Measurements from ENCODE around the gene RNU4-1.
A peak's percentile ranks its signal among the peaks of the same experiment; 100 is the strongest.
"Not testable (repeated sequence)": the region's sequence is repeated elsewhere in the genome, so short reads cannot be mapped to it uniquely, and the experiment has no call there.

Gene RNU4-1

GRCh38 chr12:120258323-120258896, 34.6 kb downstream of the RNU4-1 start:
- no peak for DNase-seq

DNA sequence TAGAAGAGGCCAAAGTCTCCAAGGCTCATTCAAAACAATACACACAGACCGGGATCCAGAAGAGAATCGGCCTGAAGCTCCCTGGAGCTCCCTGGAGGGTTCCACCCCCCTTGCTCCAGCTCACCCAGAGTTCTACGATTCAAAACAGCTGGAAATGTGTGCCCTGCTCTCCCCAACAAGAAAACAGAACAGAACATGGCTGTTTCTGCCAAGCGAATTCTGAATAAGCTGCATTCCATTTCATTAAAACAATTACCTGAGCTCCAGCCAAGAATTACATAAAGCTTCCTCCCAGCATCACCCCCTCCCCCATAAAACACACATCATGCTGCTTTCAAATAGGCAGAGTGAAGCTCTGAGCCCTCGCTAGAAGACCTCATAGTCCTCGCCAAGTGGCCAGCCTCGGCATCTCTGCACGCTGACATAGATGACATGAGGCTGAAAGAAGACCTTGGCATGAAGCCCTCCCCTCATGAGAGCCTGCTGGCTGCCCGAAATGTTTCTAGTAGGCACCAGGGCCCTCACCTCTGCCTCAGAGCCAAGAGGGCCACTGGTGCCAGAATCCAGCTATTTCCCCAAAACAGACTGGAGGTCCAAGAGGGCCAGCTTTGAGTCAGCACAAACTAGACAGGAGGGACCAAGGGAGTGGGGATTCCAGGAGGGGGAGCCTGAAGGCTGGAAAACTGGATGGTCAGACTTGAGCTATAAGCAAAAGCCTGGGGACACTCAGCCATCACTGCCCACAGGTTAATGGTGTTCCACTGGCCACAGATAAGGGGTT, 35.8 kb downstream of the RNU4-1 start:
- peak; percentile 97 for DNase-seq

DNA sequence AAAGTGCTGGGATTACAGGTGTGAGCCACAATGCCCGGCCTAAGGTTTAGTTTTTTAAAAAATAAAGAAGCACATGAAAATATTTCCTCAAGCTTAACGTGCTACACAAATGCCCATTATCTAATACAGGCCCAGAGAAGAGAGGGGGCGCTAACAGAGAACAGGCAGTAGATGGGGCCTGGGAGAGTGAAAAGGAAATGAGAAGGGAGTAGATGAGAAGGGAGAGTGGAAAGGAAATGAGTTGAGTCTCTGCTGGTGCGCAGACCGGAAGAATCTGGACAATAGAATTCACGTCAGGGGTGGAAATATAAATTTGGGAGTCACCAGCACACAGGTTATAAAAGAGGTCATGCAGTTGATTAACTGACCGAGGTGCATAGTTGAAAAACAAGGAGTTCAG, 38.2 kb downstream of the RNU4-1 start:
- DNase-seq, result no peak

GRCh38 chr12:120253313-120253712, 39.7 kb downstream of the RNU4-1 start:
- DNase-seq, result not testable (repeated sequence)

DNA sequence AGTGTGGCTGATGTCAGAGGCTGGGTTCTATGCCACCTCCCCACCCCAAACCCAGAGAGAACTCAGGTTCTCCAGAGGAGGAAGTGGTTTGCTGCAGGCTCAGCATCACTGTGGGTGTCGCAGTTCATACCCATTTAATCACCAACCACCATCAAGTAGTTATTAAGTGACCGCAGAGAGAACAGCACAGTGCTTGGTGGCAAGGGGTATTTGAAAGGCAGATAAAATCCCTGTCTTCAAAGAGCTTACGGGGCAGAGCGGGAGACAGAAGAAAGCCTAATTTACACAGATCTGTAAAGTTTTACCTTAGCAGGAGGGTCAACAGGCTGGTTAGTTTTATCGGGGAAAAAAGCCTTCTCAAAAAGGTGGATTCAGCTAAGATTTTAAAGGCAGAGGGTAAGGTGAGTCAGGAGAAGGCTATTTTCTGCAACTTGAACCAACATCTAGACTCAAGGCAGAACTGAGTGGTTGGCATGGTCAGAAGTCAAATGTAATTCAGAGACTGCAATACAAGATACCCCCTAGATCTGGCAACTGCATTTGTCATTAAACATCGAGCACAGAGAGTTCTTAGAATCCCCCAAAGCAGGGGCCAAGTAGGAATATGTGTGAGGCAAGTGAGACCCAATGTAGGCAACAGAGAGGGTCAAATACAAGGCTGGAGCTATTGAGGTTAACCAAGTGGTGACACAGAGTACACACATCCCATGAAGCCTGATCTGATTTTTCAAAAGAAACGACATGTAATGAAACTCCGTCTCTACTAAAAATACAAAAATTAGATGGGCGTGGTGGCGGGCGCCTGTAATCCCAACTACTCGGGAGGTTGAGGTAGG, 40.7 kb downstream of the RNU4-1 start:
- DNase-seq, result no peak

DNA sequence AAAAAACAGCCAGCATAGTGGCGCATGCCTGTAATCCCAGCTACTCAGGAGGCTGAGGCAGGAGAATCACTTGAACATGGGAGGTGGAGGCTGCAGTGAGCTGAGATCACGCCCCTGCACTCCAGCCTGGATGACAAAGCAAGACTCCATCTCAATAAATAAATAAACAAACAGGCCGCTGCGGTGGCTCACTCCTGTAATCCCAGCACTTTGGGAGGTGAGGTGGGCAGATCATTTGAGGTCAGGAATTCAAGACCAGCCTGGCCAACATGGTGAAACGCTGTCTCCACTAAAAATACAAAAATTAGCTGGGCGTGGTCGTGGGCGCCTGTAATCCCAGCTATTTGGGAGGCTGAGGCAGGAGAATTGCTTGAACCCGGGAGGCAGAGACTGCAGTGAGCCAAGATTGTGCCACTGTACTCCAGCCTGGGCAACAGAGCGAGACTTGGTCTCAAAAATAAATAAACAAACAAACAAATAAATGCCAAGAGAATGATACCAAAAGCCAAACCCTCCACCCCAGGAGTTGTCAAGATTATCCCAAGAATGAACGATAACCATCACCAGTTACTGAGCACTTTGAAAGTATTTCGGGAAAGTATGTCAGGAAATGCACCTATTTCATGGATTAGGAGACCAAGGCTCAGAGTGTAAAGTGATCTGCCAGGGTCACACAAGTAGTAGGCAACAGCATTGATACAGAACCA, 41.5 kb downstream of the RNU4-1 start:
- not testable (repeated sequence) for DNase-seq

DNA sequence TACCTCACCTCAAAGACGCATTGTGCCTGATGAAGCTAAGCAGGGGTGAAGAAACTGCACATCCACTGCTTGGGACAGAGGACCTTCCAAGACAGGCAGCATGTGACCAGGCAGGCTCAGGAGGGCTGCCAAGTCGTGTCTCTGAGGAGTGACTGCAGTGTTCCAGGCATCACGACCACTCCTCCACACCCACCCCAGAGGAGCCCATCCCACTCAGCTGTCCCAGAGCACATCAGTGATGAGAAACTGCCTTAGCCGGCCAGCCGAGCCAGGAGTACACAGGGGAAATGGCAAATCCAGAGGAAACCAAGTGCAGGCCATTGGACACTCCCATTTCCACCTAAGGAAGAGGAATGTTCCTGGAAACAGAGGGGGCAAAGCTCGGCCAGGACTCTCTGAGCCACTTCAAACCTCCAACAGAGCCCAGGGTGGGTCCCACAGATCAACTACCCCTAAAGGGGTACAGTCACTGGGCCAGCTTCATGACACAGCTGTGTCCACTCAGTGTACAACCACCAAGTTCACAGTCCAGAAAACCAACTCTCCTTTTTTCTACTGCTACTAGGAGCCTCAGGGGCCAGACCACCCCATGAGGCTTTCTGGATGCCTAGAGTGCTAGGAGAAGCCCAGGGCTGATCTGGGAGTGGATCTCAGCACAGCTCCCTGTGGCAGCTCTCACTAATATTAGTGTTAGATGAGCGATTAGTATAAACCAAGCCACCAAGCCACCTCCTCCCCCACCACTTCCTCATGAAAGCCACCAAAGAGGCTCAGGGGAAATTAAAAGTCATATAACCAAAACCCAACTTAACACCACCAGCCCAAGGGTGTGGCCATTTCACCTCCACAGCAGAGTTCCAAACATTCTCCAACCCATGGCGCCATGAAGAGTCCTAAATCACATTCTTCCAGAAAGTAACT, 42.9 kb downstream of the RNU4-1 start:
- peak; percentile 25 for DNase-seq

- DNase-seq, result no peak
These were observed 43.7 kb downstream of the RNU4-1 start for GRCh38 chr12:120249266-120249874.

DNA sequence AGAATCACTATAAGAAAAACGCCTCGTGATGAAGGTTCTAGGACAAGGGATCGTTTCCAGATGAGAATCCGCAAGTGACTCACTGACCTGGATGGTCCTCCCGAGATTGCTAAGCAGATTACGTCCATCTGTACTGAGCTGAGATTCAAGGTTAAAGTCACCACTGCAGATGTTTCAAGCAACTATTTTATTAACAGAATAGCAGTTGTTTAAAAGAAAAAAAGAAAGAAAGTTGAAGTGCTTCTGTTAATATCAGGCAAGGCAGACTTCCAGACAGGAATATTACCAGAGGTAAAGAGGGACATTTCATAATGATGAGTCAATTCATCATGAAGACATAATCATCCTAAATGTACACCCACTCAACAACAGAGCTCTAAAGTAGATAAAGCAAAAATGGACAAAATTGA, 45.4 kb downstream of the RNU4-1 start:
- peak; percentile 44 for DNase-seq

DNA sequence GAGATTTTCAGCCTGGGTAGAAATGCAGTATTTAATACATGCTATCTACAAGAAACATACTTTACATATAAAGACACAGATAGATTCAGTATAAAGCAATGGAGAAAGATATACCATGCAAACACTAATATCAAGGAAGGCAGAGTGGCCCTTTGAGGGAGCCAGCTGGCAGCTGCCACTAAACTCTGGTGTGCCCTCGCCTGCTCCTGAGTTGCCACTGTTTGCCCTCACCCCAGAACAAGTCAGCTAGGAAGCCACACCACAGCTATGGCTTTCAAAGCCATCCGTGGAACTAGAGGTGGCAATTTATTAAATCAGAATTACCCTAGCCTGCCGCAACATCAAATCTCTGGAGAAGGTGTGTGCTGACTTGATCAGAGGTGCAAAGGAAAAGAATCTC, 45.9 kb downstream of the RNU4-1 start:
- DNase-seq, result no peak

DNA sequence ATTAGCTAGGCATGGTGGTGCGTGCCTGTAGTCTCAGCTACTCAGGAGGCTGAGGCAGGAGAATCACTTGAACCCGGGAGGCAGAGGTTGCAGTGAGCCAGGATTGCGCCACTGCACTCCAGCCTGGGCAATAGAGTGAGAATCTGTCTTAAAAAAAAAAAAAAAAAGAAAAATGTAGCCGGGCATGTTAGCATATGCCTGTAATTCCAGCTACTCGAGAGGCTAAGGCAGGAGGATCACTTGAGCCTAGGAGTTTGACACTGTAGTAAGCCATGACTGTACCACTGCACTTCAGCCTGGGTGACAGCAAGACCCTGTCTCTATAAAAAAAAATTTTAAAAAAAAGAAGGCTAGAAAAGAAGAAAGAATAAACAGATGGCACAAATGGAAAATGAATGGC, 46.3 kb downstream of the RNU4-1 start:
- not testable (repeated sequence) for DNase-seq
